Neural progenitor cell (in vitro differentiated cells): ENCODE data around the gene ANKS4B. TPM values are rescaled to one million over a fixed set of nuclear protein-coding genes. Genes with fewer than 3 reads are reported as not detected.

ENCODE experiments used
- DNase-seq: peaks from one replicate; pipeline ENCODE4 v3.0.0-alpha.2; 2016; ENCODE audit warnings: low spot score
- H2AFZ ChIP-seq: fragments of 200-600 bp; sonication (generic); replicated peaks from 2 replicates; pipeline ENCODE4 v1.6.1; 2016; ENCODE audit warnings: antibody characterized with exemption
- H3F3A ChIP-seq: fragments of 200-600 bp; sonication (generic); 2 replicates; pipeline ENCODE4 v1.6.1; 2016; ENCODE audit warnings: antibody characterized with exemption, low read depth
- H3K27ac ChIP-seq: fragments of 200-600 bp; sonication (generic); 2 replicates; pipeline ENCODE4 v1.5.1; 2016; ENCODE audit warnings: mild to moderate bottlenecking
- H3K27me3 ChIP-seq: fragments of 200-600 bp; sonication (generic); 2 replicates; pipeline ENCODE4 v1.6.1; 2016; ENCODE audit warnings: mild to moderate bottlenecking, moderate library complexity
- H3K36me3 ChIP-seq: fragments of 200-600 bp; sonication (generic); 2 replicates; pipeline ENCODE4 v1.5.1; 2016
- H3K4me1 ChIP-seq: fragments of 200-600 bp; sonication (generic); 2 replicates; pipeline ENCODE4 v1.6.1; 2016; ENCODE audit warnings: mixed run types
- H3K4me2 ChIP-seq: fragments of 200-600 bp; sonication (generic); 2 replicates; pipeline ENCODE4 v1.6.1; 2016
- H3K4me3 ChIP-seq: fragments of 200-600 bp; sonication (generic); 2 replicates; pipeline ENCODE4 v1.5.1; 2016
- H3K79me2 ChIP-seq: fragments of 200-600 bp; sonication (generic); 2 replicates; pipeline ENCODE4 v1.6.1; 2016; ENCODE audit warnings: low read depth
- H3K9ac ChIP-seq: fragments of 200-600 bp; sonication (generic); 2 replicates; pipeline ENCODE4 v1.6.1; 2016
- H3K9me3 ChIP-seq: fragments of 200-600 bp; sonication (generic); 2 replicates; pipeline ENCODE4 v1.5.1; 2016; ENCODE audit warnings: low read depth
- H4K20me1 ChIP-seq: fragments of 200-600 bp; sonication (generic); 2 replicates; pipeline ENCODE4 v1.6.1; 2016; ENCODE audit warnings: low read depth
- H3K27ac Mint-ChIP-seq: 3 replicates; pipeline ENCODE4 v1.8.0; 2021; ENCODE audit warnings: mixed read lengths
- H3K27me3 Mint-ChIP-seq: 2 replicates; pipeline ENCODE4 v1.8.0; 2022; ENCODE audit warnings: low read depth, mild to moderate bottlenecking, inconsistent platforms, moderate library complexity, mixed read lengths; ENCODE audit not compliant: insufficient read depth
- H3K36me3 Mint-ChIP-seq: 3 replicates; pipeline ENCODE4 v1.8.0; 2021; ENCODE audit warnings: mixed read lengths
- H3K4me1 Mint-ChIP-seq: 3 replicates; pipeline ENCODE4 v1.8.0; 2021; ENCODE audit warnings: mixed read lengths
- H3K4me3 Mint-ChIP-seq: 3 replicates; pipeline ENCODE4 v1.8.0; 2021; ENCODE audit warnings: mild to moderate bottlenecking, moderate library complexity, mixed read lengths
- H3K9me3 Mint-ChIP-seq: 3 replicates; pipeline ENCODE4 v1.8.0; 2020; ENCODE audit warnings: mixed read lengths
- CTCF ChIP-seq: fragments of 200-600 bp; sonication (generic); IDR thresholded peaks from 2 replicates; pipeline ENCODE4 v1.5.1; 2017; ENCODE audit warnings: antibody characterized with exemption, mild to moderate bottlenecking
- EZH2 ChIP-seq: fragments of 200-600 bp; sonication (generic); IDR thresholded peaks from 2 replicates; pipeline ENCODE4 v1.6.1; 2017; ENCODE audit warnings: antibody characterized with exemption, mild to moderate bottlenecking, moderate library complexity
- EZH2phosphoT487 ChIP-seq: fragments of 200-600 bp; sonication (generic); IDR thresholded peaks from 2 replicates; pipeline ENCODE4 v1.6.1; 2017; ENCODE audit warnings: antibody characterized with exemption
- total RNA-seq: library from RNA; depleted of rRNA; stranded (reverse); fragments of >200 nt; gene quantifications from 2 replicates; pipeline ENCODE4 v1.2.3, GENCODE V29; 2015; ENCODE audit warnings: low replicate concordance

Gene ANKS4B
- total RNA-seq, 1 donor from 2014 or later: not detected

GRCh38 chr16:21253470-21253869 is 20.0 kb downstream of the ANKS4B start:
- DNase-seq: no peak
- Mint-ChIP-seq H3K36me3 (no peaks in the 10 kb centered on the region), H3K9me3 (no peaks in the 10 kb centered on the region), H3K27ac (no peak overlapping the region), H3K27me3 (peaks cover 12% of the 10 kb centered on the region), H3K4me3 (no peak overlapping the region), H3K4me1 (no peaks in the 10 kb centered on the region)
- Histone ChIP-seq H4K20me1 (no peaks in the 10 kb centered on the region), H3K36me3 (no peaks in the 10 kb centered on the region), H3F3A (no peaks in the 10 kb centered on the region), H3K4me1 (no peaks in the 10 kb centered on the region), H3K9me3 (no peaks in the 10 kb centered on the region), H3K27ac (no peak overlapping the region), H3K27me3 (no peaks in the 10 kb centered on the region), H3K79me2 (no peaks in the 10 kb centered on the region), H3K9ac (no peak overlapping the region), H3K4me3 (no peak overlapping the region), H3K4me2 (no peak overlapping the region), H2AFZ (no peak overlapping the region)
- TF ChIP-seq EZH2phosphoT487 (no peak), CTCF (no peak), EZH2 (no peak)

- no peak for DNase-seq
- Mint-ChIP-seq H3K4me1 (peaks cover 6% of the 10 kb centered on the region), H3K27ac (no peak overlapping the region), H3K4me3 (no peak overlapping the region), H3K36me3 (no peaks in the 10 kb centered on the region), H3K27me3 (peaks cover 10% of the 10 kb centered on the region), H3K9me3 (no peaks in the 10 kb centered on the region)
- Histone ChIP-seq H3F3A (no peaks in the 10 kb centered on the region), H3K79me2 (no peaks in the 10 kb centered on the region), H3K4me3 (no peak overlapping the region), H3K27ac (no peak overlapping the region), H3K4me1 (no peaks in the 10 kb centered on the region), H4K20me1 (no peaks in the 10 kb centered on the region), H3K27me3 (no peaks in the 10 kb centered on the region), H3K9ac (no peak overlapping the region), H3K9me3 (no peaks in the 10 kb centered on the region), H3K4me2 (no peak overlapping the region), H2AFZ (no peak overlapping the region), H3K36me3 (no peaks in the 10 kb centered on the region)
- no peak for TF ChIP-seq CTCF
Observed at GRCh38 chr16:21256636-21257035, 23.1 kb downstream of the ANKS4B start.

GRCh38 chr16:21257284-21257683 is 23.8 kb downstream of the ANKS4B start:
- no peaks in the 10 kb centered on the region for H3K36me3 Mint-ChIP-seq
- H3K9me3 Mint-ChIP-seq: no peaks in the 10 kb centered on the region
- H3K27ac Mint-ChIP-seq: no peak overlapping the region
- peaks cover 6% of the 10 kb centered on the region for H3K4me1 Mint-ChIP-seq
- Histone ChIP-seq H3K4me3 (no peak overlapping the region), H3K36me3 (no peaks in the 10 kb centered on the region), H2AFZ (no peak overlapping the region), H3K9me3 (no peaks in the 10 kb centered on the region), H3K4me2 (no peak overlapping the region), H3K27me3 (no peaks in the 10 kb centered on the region), H3F3A (no peaks in the 10 kb centered on the region), H3K9ac (no peak overlapping the region), H3K4me1 (no peaks in the 10 kb centered on the region), H4K20me1 (no peaks in the 10 kb centered on the region), H3K27ac (no peak overlapping the region), H3K79me2 (no peaks in the 10 kb centered on the region)
- TF ChIP-seq CTCF (no peak), EZH2phosphoT487 (no peak), EZH2 (no peak)
- peaks cover 10% of the 10 kb centered on the region for H3K27me3 Mint-ChIP-seq
- no peak overlapping the region for H3K4me3 Mint-ChIP-seq
- DNase-seq: no peak
